IMR-90 (cell line): ENCODE measurements around the gene DYNC1H1. TPM values are rescaled to one million over a fixed set of nuclear protein-coding genes. Genes with fewer than 3 reads are reported as not detected.

Experiments
- ATAC-seq: fragments of 200-7000 bp; cut with Tn5 transposase; 2 replicates; pipeline ENCODE4 v1.9.1; 2020; ENCODE audit warnings: low read depth, mild to moderate bottlenecking, moderate library complexity
- BruUV-seq: library from RNA; stranded (reverse); fragments of 400-500 nt; replicated peaks from 2 replicates; lab custom pipeline; 2021; lab: Mats Ljungman, UMichigan
- CTCF ChIA-PET: fragments of 300-600 bp; formaldehyde crosslinking; extraction: SDS; loops from one replicate; lab custom pipeline; 2021; ENCODE audit warnings: antibody characterized with exemption; lab: Yijun Ruan, JAX
- POLR2A ChIA-PET: fragments of 300-600 bp; sonication (Branson Sonifier 250); formaldehyde crosslinking; loops from one replicate; lab custom pipeline; 2022; ENCODE audit warnings: antibody characterized with exemption; ENCODE audit not compliant: unreplicated experiment; lab: Charles Lee
- DNase-seq: peaks from one replicate; pipeline ENCODE4 v3.0.0; 2013
- H2AFZ ChIP-seq: replicated peaks from 2 replicates; pipeline ENCODE3; 2013; ENCODE audit warnings: low read length, mild to moderate bottlenecking; ENCODE audit not compliant: poor library complexity
- H2AK5ac ChIP-seq: 2 replicates; pipeline ENCODE4 v1.6.1; 2013; ENCODE audit warnings: low read depth, low read length, inconsistent platforms
- H2AK9ac ChIP-seq: replicated peaks from 2 replicates; pipeline ENCODE3; 2013; ENCODE audit warnings: mild to moderate bottlenecking, low read depth, low read length, moderate library complexity; ENCODE audit not compliant: poor library complexity
- H2BK120ac ChIP-seq: 2 replicates; pipeline ENCODE4 v1.6.1; 2013; ENCODE audit warnings: low read depth, low read length, inconsistent platforms
- H2BK15ac ChIP-seq: 3 replicates; pipeline ENCODE4 v1.6.1; 2013; ENCODE audit warnings: low read depth, low read length, inconsistent platforms
- H2BK20ac ChIP-seq: 2 replicates; pipeline ENCODE4 v1.6.1; 2013; ENCODE audit warnings: low read depth, mild to moderate bottlenecking, inconsistent platforms, low read length, moderate library complexity
- H2BK5ac ChIP-seq: 2 replicates; pipeline ENCODE4 v1.6.1; 2013; ENCODE audit warnings: mild to moderate bottlenecking, low read depth, low read length, inconsistent platforms; ENCODE audit not compliant: poor library complexity, severe bottlenecking
- H3K14ac ChIP-seq: replicated peaks from 2 replicates; pipeline ENCODE4 v1.6.1; 2013; ENCODE audit warnings: low read depth, low read length, inconsistent platforms
- H3K18ac ChIP-seq: 2 replicates; pipeline ENCODE4 v1.6.1; 2013; ENCODE audit warnings: low read depth, low read length, control low read depth
- H3K23ac ChIP-seq: 2 replicates; pipeline ENCODE4 v1.6.1; 2013; ENCODE audit warnings: low read depth, low read length, inconsistent platforms
- H3K27ac ChIP-seq: 2 replicates; pipeline ENCODE4 v1.5.1; 2013; ENCODE audit warnings: mild to moderate bottlenecking, control low read depth, low read length; ENCODE audit not compliant: insufficient read depth
- H3K27me3 ChIP-seq: 2 replicates; pipeline ENCODE4 v1.6.1; 2013; ENCODE audit warnings: low read length; ENCODE audit not compliant: control insufficient read depth, insufficient read depth
- H3K36me3 ChIP-seq: 2 replicates; pipeline ENCODE4 v1.6.1; 2013; ENCODE audit warnings: low read length, mixed read lengths; ENCODE audit not compliant: control insufficient read depth, insufficient read depth
- H3K4ac ChIP-seq: 2 replicates; pipeline ENCODE4 v1.6.1; 2013; ENCODE audit warnings: low read depth, low read length, inconsistent platforms
- H3K4me1 ChIP-seq: 2 replicates; pipeline ENCODE4 v1.6.1; 2013; ENCODE audit warnings: low read length, mixed read lengths; ENCODE audit not compliant: control insufficient read depth, insufficient read depth
- H3K4me2 ChIP-seq: 2 replicates; pipeline ENCODE4 v1.6.1; 2013; ENCODE audit warnings: low read depth, mild to moderate bottlenecking, control low read depth, low read length, moderate library complexity
- H3K4me3 ChIP-seq: 2 replicates; pipeline ENCODE4 v1.5.1; 2013; ENCODE audit warnings: low read depth, mild to moderate bottlenecking, control low read depth, low read length, moderate library complexity; ENCODE audit not compliant: insufficient read depth
- H3K56ac ChIP-seq: 2 replicates; pipeline ENCODE4 v1.6.1; 2013; ENCODE audit warnings: low read length, inconsistent platforms; ENCODE audit not compliant: insufficient read depth; ENCODE audit errors: extremely low read depth
- H3K79me1 ChIP-seq, 2 experiments: 2 replicates each; pipeline ENCODE4 v1.6.1; 2013; ENCODE audit warnings: low read length in 2 of 2, inconsistent platforms in 1 of 2, low read depth in 1 of 2
- H3K9ac ChIP-seq: 2 replicates; pipeline ENCODE4 v1.6.1; 2013; ENCODE audit warnings: low read depth, low read length, control low read depth
- H3K9me1 ChIP-seq: 2 replicates; pipeline ENCODE4 v1.6.1; 2013; ENCODE audit warnings: low read length, inconsistent platforms; ENCODE audit not compliant: insufficient read depth
- H3K9me3 ChIP-seq: 2 replicates; pipeline ENCODE4 v1.6.1; 2013; ENCODE audit warnings: low read length; ENCODE audit not compliant: control insufficient read depth, insufficient read depth
- H4K20me1 ChIP-seq: 2 replicates; pipeline ENCODE4 v1.6.1; 2013; ENCODE audit warnings: low read length, inconsistent platforms; ENCODE audit not compliant: insufficient read depth
- H4K5ac ChIP-seq: 2 replicates; pipeline ENCODE4 v1.6.1; 2013; ENCODE audit warnings: mild to moderate bottlenecking, low read depth, low read length, control low read depth
- H4K8ac ChIP-seq, 2 experiments: 2 replicates each; pipeline ENCODE4 v1.6.1; 2013; ENCODE audit warnings: low read depth in 2 of 2, low read length in 2 of 2, control low read depth in 1 of 2, inconsistent platforms in 1 of 2
- H4K91ac ChIP-seq: 2 replicates; pipeline ENCODE4 v1.6.1; 2013; ENCODE audit warnings: low read depth, low read length, inconsistent platforms; ENCODE audit not compliant: insufficient read depth
- BHLHE40 ChIP-seq: fragments of 150-350 bp; IDR thresholded peaks from 2 replicates; pipeline ENCODE4 v1.6.1; 2016; ENCODE audit warnings: mild to moderate bottlenecking, low read depth, low read length
- CEBPB ChIP-seq: IDR thresholded peaks from 2 replicates; pipeline ENCODE4 v1.6.1; 2012; ENCODE audit warnings: low read depth, low read length, improper control_type of control experiment
- CHD1 ChIP-seq: IDR thresholded peaks from 2 replicates; pipeline ENCODE4 v1.6.1; 2012; ENCODE audit warnings: low read depth, low read length, improper control_type of control experiment
- FOS ChIP-seq: fragments of 150-350 bp; IDR thresholded peaks from 2 replicates; pipeline ENCODE4 v1.6.1; 2016; ENCODE audit warnings: low read depth, low read length
- MAFK ChIP-seq: IDR thresholded peaks from 2 replicates; pipeline ENCODE4 v1.6.1; 2012; ENCODE audit warnings: low read depth, low read length, improper control_type of control experiment
- MAZ ChIP-seq: IDR thresholded peaks from 2 replicates; pipeline ENCODE4 v1.6.1; 2012; ENCODE audit warnings: low read depth, mild to moderate bottlenecking, low read length, improper control_type of control experiment, moderate library complexity, borderline replicate concordance
- MXI1 ChIP-seq: IDR thresholded peaks from 2 replicates; pipeline ENCODE4 v1.6.1; 2012; ENCODE audit warnings: low read depth, mild to moderate bottlenecking, low read length, moderate library complexity, borderline replicate concordance
- NFE2L2 ChIP-seq: fragments of 150-350 bp; IDR thresholded peaks from 2 replicates; pipeline ENCODE4 v1.6.1; 2016; ENCODE audit warnings: low read depth, mild to moderate bottlenecking, low read length
- POLR2A ChIP-seq: IDR thresholded peaks from 2 replicates; pipeline ENCODE4 v1.6.1; 2012; ENCODE audit warnings: mild to moderate bottlenecking, low read depth, low read length
- RAD21 ChIP-seq: IDR thresholded peaks from 2 replicates; pipeline ENCODE4 v1.6.1; 2012; ENCODE audit warnings: low read length, improper control_type of control experiment
- RCOR1 ChIP-seq: IDR thresholded peaks from 2 replicates; pipeline ENCODE4 v1.6.1; 2012; ENCODE audit warnings: mild to moderate bottlenecking, low read length, improper control_type of control experiment; ENCODE audit not compliant: insufficient replicate concordance
- RFX5 ChIP-seq: IDR thresholded peaks from 2 replicates; pipeline ENCODE4 v1.8.0; 2012; ENCODE audit warnings: low read depth, mild to moderate bottlenecking, low read length, moderate library complexity
- SMC3 ChIP-seq: fragments of 150-350 bp; IDR thresholded peaks from 2 replicates; pipeline ENCODE4 v1.6.1; 2016; ENCODE audit warnings: low read depth, mild to moderate bottlenecking, antibody characterized with exemption, low read length, moderate library complexity
- WGBS, 2 experiments: methylation state at CpG; one replicate each; pipeline versions ENCODE4 v1.1.5 to v1.1.7; 2013; ENCODE audit warnings: missing lambda C conversion rate in 2 of 2; ENCODE audit not compliant: insufficient read length in 1 of 2; ENCODE audit errors: extremely low coverage in 2 of 2; 5-methylcytosine and 5-hydroxymethylcytosine counted together
- dilution Hi-C: fragments of 300-500 bp; cut with HindIII; formaldehyde crosslinking; loops from one replicate; pipeline ENCODE4 v1.14.3; 2018; ENCODE audit warnings: low sequenced_read_pairs; ENCODE audit not compliant: unreplicated experiment
- in situ Hi-C: fragments of 300-500 bp; cut with MboI; formaldehyde crosslinking; loops from 3 replicates; pipeline ENCODE4 v1.14.3; 2019; ENCODE audit warnings: low sequenced_read_pairs, inconsistent platforms, mixed read lengths
- intact Hi-C: fragments of 100-400 bp; cut with micrococcal nuclease; formaldehyde crosslinking; loops from 2 replicates; pipeline ENCODE4 v1.10.0; 2022
- polyA plus RNA-seq, 3 experiments: library from polyadenylated mRNA; depleted of rRNA; stranded (reverse); fragments of >200 nt; gene quantifications; 2 replicates each; pipeline ENCODE4 v1.2.3, GENCODE V29; 2012; ENCODE audit warnings: low replicate concordance in 1 of 3
- total RNA-seq: library from RNA; depleted of rRNA; stranded (reverse); fragments of >200 nt; gene quantifications from 2 replicates; pipeline ENCODE4 v1.2.3, GENCODE V29; 2012
- TF ChIP-seq, protein P1 (sequence below): fragments of 150-350 bp; IDR thresholded peaks from 2 replicates; pipeline ENCODE4 v1.6.1; 2017; ENCODE audit warnings: mild to moderate bottlenecking, antibody characterized with exemption, low read length, low read depth
- TF ChIP-seq, protein P2 (sequence below): conservative IDR thresholded peaks from 2 replicates; pipeline ENCODE4 v1.5.1; 2012; ENCODE audit warnings: mild to moderate bottlenecking, low read depth, low read length, improper control_type of control experiment

The DYNC1H1 gene
- total and polyA plus RNA-seq, 2 of the 4 experiments (the other 2 are of a cell fraction): 240 to 670 TPM

DNA sequence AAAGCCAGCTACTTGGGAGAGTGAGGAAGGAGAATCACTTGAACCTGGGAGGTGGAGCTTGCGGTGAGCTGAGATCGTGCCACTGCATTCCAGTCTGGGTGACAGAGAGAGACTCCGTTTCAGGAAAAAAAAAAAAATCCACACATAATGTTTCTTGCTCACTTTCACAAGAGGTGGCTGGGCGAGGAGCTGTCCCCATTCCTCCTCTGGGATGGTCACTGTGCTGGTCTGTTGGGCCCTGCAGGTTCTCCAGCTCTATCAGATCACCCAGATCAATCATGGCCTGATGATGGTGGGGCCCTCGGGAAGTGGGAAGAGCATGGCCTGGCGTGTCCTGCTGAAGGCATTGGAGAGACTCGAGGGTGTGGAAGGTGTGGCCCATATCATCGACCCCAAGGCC, 47.3 kb downstream of the DYNC1H1 start:
- POLR2A ChIA-PET: no interaction called here
- Histone ChIP-seq H4K91ac (no peak overlapping the region), H3K14ac (no peak overlapping the region), H4K8ac (no peak overlapping the region), H3K27me3 (no peaks in the 10 kb centered on the region), H2BK5ac (no peak overlapping the region), H3K9ac (no peak overlapping the region), H3K23ac (no peak overlapping the region), H3K4me2 (no peak overlapping the region), H4K5ac (no peak overlapping the region), H3K79me1 (peaks cover 27 to 49% of the 10 kb centered on the region in 2 experiments), H2BK15ac (no peak overlapping the region), H2AK5ac (no peak overlapping the region), H3K4me1 (no peaks in the 10 kb centered on the region), H3K4me3 (no peak overlapping the region), H2AK9ac (no peak overlapping the region), H3K9me1 (peaks cover 7% of the 10 kb centered on the region; the same call in 1 of the 2 replicates), H2AFZ (no peak overlapping the region), H3K36me3 (peaks cover 87% of the 10 kb centered on the region), H3K9me3 (no peaks in the 10 kb centered on the region), H4K20me1 (peaks cover 15% of the 10 kb centered on the region; the same call in 1 of the 2 replicates), H3K4ac (no peak overlapping the region), H2BK120ac (no peak overlapping the region), H3K18ac (no peak overlapping the region), H2BK20ac (no peak overlapping the region), H3K56ac (no peak overlapping the region), H3K27ac (no peak overlapping the region)
- DNase-seq (no peak), ATAC-seq (no peak)
- in situ Hi-C loops (no loop called here), intact Hi-C loops (no loop called here), dilution Hi-C loops (no loop called here)
- CTCF ChIA-PET: no interaction called here
- 100% methylated on average over 1 of the region's 8 CpGs; no CpG with 5 or more reads in 1 of the 2 experiments for WGBS, 2 experiments
- TF ChIP-seq, protein P1, sequence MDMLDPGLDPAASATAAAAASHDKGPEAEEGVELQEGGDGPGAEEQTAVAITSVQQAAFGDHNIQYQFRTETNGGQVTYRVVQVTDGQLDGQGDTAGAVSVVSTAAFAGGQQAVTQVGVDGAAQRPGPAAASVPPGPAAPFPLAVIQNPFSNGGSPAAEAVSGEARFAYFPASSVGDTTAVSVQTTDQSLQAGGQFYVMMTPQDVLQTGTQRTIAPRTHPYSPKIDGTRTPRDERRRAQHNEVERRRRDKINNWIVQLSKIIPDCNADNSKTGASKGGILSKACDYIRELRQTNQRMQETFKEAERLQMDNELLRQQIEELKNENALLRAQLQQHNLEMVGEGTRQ: no peak
- TF ChIP-seq CHD1 (no peak), POLR2A (no peak), MXI1 (no peak), FOS (no peak), RAD21 (no peak), MAZ (no peak), RFX5 (no peak), RCOR1 (no peak), CEBPB (no peak), MAFK (no peak), BHLHE40 (no peak), NFE2L2 (no peak), SMC3 (no peak)
- TF ChIP-seq, protein P2, sequence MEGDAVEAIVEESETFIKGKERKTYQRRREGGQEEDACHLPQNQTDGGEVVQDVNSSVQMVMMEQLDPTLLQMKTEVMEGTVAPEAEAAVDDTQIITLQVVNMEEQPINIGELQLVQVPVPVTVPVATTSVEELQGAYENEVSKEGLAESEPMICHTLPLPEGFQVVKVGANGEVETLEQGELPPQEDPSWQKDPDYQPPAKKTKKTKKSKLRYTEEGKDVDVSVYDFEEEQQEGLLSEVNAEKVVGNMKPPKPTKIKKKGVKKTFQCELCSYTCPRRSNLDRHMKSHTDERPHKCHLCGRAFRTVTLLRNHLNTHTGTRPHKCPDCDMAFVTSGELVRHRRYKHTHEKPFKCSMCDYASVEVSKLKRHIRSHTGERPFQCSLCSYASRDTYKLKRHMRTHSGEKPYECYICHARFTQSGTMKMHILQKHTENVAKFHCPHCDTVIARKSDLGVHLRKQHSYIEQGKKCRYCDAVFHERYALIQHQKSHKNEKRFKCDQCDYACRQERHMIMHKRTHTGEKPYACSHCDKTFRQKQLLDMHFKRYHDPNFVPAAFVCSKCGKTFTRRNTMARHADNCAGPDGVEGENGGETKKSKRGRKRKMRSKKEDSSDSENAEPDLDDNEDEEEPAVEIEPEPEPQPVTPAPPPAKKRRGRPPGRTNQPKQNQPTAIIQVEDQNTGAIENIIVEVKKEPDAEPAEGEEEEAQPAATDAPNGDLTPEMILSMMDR: no peak
- BruUV-seq: no TSS peak
